KMS-11 (cell line): ENCODE data around the gene CACNG3.

Source experiments
- H2AFZ ChIP-seq: fragments of 200-600 bp; sonication (generic); 2 replicates; pipeline ENCODE4 v1.6.1; 2016; ENCODE audit warnings: antibody characterized with exemption, mixed run types, low read depth
- H3K27ac ChIP-seq: fragments of 200-600 bp; sonication (generic); 2 replicates; pipeline ENCODE4 v1.6.1; 2016; ENCODE audit warnings: mild to moderate bottlenecking, mixed run types
- H3K27me3 ChIP-seq: fragments of 200-600 bp; sonication (generic); 2 replicates; pipeline ENCODE4 v1.6.1; 2017; ENCODE audit warnings: mild to moderate bottlenecking, low read depth, mixed run types, moderate library complexity; ENCODE audit not compliant: insufficient read depth
- H3K36me3 ChIP-seq: fragments of 200-600 bp; sonication (generic); 2 replicates; pipeline ENCODE4 v1.6.1; 2017; ENCODE audit warnings: mild to moderate bottlenecking, mixed run types; ENCODE audit not compliant: insufficient read depth
- H3K4me1 ChIP-seq: fragments of 200-600 bp; sonication (generic); 2 replicates; pipeline ENCODE4 v1.6.1; 2016; ENCODE audit warnings: mild to moderate bottlenecking, low read depth, mixed run types; ENCODE audit not compliant: poor library complexity, severe bottlenecking
- H3K4me2 ChIP-seq: fragments of 200-600 bp; sonication (generic); 2 replicates; pipeline ENCODE4 v1.7.0; 2016; ENCODE audit warnings: mild to moderate bottlenecking, mixed run types
- H3K4me3 ChIP-seq: fragments of 200-600 bp; sonication (generic); IDR thresholded peaks from 2 replicates; pipeline ENCODE4 v1.6.1; 2017; ENCODE audit warnings: low read depth, low read length, mixed read lengths; ENCODE audit not compliant: insufficient read depth
- H3K79me2 ChIP-seq: fragments of 200-600 bp; sonication (generic); 2 replicates; pipeline ENCODE4 v1.6.1; 2016; ENCODE audit warnings: low read depth, mixed run types; ENCODE audit not compliant: insufficient read depth
- H3K9ac ChIP-seq: fragments of 200-600 bp; sonication (generic); 2 replicates; pipeline ENCODE4 v1.6.1; 2016; ENCODE audit warnings: mild to moderate bottlenecking, mixed run types
- H4K20me1 ChIP-seq: fragments of 200-600 bp; sonication (generic); 2 replicates; pipeline ENCODE4 v1.6.1; 2016; ENCODE audit warnings: mild to moderate bottlenecking, mixed run types; ENCODE audit not compliant: insufficient read depth
- TF ChIP-seq, protein P1 (sequence below): fragments of 200-600 bp; sonication (generic); conservative IDR thresholded peaks from 2 replicates; pipeline ENCODE4 v1.6.1; 2017; ENCODE audit warnings: low read depth, mild to moderate bottlenecking, antibody characterized with exemption, low read length, moderate library complexity, mixed read lengths

The CACNG3 gene

DNA sequence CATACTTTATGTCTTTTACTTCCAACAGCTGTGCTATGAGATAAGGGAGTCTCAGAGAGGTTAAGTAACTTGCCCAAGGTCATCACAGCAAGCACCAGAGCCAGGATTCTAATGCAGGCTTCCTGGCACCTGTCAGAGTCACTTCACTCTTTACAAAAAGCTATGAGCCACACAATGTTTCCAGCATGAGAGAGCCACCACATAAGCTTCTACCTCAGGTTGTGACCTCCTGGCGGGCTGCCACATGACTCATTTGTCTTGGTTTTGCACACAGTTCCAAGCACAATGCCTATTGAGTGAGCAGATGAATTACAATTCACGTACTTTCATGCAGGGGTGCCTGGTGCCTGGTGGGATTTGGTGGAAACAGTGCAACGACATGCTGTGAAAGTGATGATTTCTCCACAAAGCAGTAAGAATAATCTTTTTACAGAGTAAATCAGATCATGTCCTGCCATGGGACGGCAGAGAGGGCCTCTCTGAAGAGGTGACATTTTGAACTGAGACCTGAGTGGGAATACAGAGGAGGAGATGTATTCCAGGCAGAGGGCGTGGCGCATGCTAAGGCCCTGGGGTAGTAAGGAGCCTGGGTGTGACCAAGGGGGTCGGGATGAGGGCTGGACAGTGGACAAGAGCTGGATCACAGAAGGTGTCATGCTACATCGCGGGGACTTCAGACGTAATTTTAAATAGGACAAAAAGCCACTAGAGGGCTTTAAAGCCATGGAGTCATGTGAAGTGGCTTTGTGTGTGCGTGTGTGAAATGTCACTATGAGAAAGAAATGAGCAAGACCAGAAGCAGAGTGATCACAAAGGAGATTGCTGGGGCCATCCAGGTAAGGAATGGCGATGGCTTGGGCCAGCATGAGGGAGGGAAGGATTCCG, 53.4 kb downstream of the CACNG3 start:
- no peaks in the 10 kb centered on the region for H4K20me1 ChIP-seq
- no peak overlapping the region for H3K4me2 ChIP-seq
- H3K79me2 ChIP-seq, result no peaks in the 10 kb centered on the region
- no peak overlapping the region for H3K9ac ChIP-seq
- no peak overlapping the region for H3K27ac ChIP-seq
- no peak overlapping the region for H3K4me3 ChIP-seq
- H2AFZ ChIP-seq, result no peak overlapping the region
- H3K4me1 ChIP-seq, result no peaks in the 10 kb centered on the region
- no peaks in the 10 kb centered on the region for H3K36me3 ChIP-seq
- TF ChIP-seq, protein P1, sequence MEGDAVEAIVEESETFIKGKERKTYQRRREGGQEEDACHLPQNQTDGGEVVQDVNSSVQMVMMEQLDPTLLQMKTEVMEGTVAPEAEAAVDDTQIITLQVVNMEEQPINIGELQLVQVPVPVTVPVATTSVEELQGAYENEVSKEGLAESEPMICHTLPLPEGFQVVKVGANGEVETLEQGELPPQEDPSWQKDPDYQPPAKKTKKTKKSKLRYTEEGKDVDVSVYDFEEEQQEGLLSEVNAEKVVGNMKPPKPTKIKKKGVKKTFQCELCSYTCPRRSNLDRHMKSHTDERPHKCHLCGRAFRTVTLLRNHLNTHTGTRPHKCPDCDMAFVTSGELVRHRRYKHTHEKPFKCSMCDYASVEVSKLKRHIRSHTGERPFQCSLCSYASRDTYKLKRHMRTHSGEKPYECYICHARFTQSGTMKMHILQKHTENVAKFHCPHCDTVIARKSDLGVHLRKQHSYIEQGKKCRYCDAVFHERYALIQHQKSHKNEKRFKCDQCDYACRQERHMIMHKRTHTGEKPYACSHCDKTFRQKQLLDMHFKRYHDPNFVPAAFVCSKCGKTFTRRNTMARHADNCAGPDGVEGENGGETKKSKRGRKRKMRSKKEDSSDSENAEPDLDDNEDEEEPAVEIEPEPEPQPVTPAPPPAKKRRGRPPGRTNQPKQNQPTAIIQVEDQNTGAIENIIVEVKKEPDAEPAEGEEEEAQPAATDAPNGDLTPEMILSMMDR, result no peak
- H3K27me3 ChIP-seq, result no peaks in the 10 kb centered on the region

DNA sequence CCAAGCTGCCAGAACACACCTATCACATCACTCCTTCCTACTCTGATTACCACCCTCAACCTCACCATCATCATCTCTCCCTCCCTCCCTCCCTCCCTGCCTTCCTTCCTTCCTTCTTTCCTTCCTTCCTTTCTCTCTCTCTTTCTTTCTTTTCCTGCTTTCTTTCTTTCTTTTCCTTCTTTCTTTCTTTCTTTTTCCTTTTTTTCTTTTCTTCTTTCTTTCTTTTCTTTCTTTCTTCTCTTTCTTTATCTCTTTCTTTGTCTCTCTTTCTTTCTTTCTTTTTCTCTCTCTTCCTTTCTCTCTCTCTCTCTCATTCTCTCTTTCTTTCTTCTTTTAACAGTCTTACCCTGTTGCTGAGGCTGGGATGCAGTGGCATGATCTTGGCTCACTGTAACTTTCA, 59.2 kb downstream of the CACNG3 start:
- H2AFZ ChIP-seq, result no peak overlapping the region
- no peaks in the 10 kb centered on the region for H3K36me3 ChIP-seq
- TF ChIP-seq, protein P1, result no peak
- no peak overlapping the region for H3K27ac ChIP-seq
- H3K4me3 ChIP-seq, result no peak overlapping the region
- H4K20me1 ChIP-seq, result no peaks in the 10 kb centered on the region
- H3K27me3 ChIP-seq, result no peaks in the 10 kb centered on the region
- no peaks in the 10 kb centered on the region for H3K4me1 ChIP-seq
- H3K4me2 ChIP-seq, result no peak overlapping the region
- H3K9ac ChIP-seq, result no peak overlapping the region
- no peaks in the 10 kb centered on the region for H3K79me2 ChIP-seq

DNA sequence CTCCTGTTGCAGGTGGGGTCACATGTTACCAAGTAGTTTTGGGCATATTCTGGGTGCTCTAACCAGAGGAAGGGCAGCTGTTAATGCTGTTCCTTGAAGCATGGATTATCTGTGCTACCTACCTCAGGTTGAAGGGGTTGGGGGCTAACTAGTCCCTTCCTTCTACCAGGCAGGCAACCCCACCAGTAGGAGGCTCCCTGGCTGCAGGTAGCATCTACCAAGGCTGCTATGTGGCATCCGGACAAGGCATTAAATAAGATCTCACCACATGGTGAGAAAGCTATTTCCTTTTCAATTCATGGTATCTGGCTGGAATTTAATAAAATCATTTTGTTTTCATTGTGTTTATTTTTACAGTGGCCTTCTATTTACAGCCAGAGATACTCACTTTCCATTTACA, 62.5 kb downstream of the CACNG3 start:
- no peak overlapping the region for H3K4me3 ChIP-seq
- no peaks in the 10 kb centered on the region for H3K79me2 ChIP-seq
- H2AFZ ChIP-seq, result no peak overlapping the region
- H3K27ac ChIP-seq, result no peak overlapping the region
- no peaks in the 10 kb centered on the region for H3K36me3 ChIP-seq
- no peak overlapping the region for H3K4me2 ChIP-seq
- TF ChIP-seq, protein P1, result no peak
- no peaks in the 10 kb centered on the region for H4K20me1 ChIP-seq
- no peak overlapping the region for H3K9ac ChIP-seq
- no peaks in the 10 kb centered on the region for H3K4me1 ChIP-seq
- no peaks in the 10 kb centered on the region for H3K27me3 ChIP-seq

DNA sequence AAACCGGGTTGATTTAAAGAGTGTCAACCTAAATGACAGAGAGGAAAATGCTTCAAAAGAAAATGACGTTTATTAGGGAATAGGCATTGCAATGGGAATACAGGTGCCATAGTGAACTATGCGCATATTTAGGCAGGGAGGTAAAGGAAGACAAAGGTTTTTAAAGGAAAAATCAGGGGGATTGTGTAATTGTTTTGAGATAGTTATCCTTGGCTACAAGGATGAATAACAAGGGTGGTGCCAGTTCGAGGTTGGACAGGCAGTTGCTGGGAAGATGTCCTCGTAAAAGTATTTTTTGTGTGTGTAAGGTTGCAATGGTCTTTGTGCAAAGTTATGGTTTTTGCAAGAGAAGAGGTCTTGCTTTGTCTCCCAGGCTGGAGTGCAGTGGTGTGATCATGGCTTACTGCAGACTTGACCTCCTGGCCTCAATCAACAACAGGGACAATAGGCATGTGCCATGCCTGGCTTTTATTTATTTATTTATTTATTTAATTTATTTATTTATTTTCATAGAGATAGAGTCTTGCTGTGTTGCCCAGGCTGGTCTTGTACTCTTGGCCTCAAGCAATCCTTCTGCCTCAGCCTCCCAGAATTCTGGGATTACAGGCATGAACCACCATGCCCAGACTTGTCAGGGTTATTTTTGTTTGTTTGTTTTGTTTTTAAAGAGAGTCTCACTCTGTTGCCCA, 63.1 kb downstream of the CACNG3 start:
- H4K20me1 ChIP-seq, result no peaks in the 10 kb centered on the region
- H3K9ac ChIP-seq, result no peak overlapping the region
- no peak overlapping the region for H3K27ac ChIP-seq
- H3K4me2 ChIP-seq, result no peak overlapping the region
- H3K27me3 ChIP-seq, result no peaks in the 10 kb centered on the region
- no peak overlapping the region for H2AFZ ChIP-seq
- no peaks in the 10 kb centered on the region for H3K4me1 ChIP-seq
- no peaks in the 10 kb centered on the region for H3K36me3 ChIP-seq
- no peak overlapping the region for H3K4me3 ChIP-seq
- H3K79me2 ChIP-seq, result no peaks in the 10 kb centered on the region
- TF ChIP-seq, protein P1, result no peak
